Stomach (tissue), 4 donors: ENCODE measurements around the gene FYN.

Experiments
- POLR2A ChIP-seq, 4 donors: fragments of 450-650 bp; IDR thresholded peaks; one replicate each; pipeline ENCODE4 v1.6.1; 2016; ENCODE audit warnings: antibody characterized with exemption in 4 of 4, control low read depth in 2 of 4, mild to moderate bottlenecking in 1 of 4, moderate library complexity in 1 of 4
- POLR2AphosphoS5 ChIP-seq, 3 donors: sonication (generic); formaldehyde crosslinking; IDR thresholded peaks; one replicate each; pipeline ENCODE4 v1.6.1; 2016; ENCODE audit warnings: antibody characterized with exemption in 3 of 3
- TF ChIP-seq, protein P1 (sequence below), 7 experiments: fragments of 450-650 bp in 4 of 7; fragments of 200-600 bp in 3 of 7; sonication (generic) in 3 of 7; IDR thresholded peaks; one replicate each; pipeline ENCODE4 v1.5.1; 2016 to 2019; ENCODE audit warnings: antibody characterized with exemption in 7 of 7, control low read depth in 2 of 7, mild to moderate bottlenecking in 1 of 7

DNA sequence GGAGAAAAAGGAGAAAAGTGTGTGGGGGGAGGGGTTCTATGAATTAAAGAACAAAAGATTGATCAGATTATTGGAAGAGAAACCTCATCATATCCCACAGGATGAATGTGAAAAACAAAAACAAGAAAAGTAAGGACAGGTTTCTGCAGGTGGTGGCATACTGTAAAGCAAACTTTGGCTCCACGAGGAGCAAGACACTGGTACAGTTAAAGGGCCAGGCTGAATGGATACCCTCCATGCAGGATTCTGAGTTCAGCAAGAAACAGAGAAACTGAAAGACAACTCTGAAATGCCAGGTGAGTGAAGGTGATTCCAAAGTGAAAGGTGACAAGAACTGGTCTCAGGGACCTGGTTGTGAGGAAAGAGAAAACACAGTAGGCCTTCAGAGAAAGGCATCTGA, 37.4 kb downstream of the FYN start:
- TF ChIP-seq, protein P1, sequence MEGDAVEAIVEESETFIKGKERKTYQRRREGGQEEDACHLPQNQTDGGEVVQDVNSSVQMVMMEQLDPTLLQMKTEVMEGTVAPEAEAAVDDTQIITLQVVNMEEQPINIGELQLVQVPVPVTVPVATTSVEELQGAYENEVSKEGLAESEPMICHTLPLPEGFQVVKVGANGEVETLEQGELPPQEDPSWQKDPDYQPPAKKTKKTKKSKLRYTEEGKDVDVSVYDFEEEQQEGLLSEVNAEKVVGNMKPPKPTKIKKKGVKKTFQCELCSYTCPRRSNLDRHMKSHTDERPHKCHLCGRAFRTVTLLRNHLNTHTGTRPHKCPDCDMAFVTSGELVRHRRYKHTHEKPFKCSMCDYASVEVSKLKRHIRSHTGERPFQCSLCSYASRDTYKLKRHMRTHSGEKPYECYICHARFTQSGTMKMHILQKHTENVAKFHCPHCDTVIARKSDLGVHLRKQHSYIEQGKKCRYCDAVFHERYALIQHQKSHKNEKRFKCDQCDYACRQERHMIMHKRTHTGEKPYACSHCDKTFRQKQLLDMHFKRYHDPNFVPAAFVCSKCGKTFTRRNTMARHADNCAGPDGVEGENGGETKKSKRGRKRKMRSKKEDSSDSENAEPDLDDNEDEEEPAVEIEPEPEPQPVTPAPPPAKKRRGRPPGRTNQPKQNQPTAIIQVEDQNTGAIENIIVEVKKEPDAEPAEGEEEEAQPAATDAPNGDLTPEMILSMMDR (IDR thresholded peaks at IDR 0.05): no peak
- TF ChIP-seq POLR2A (IDR thresholded peaks at IDR 0.05) (no peak), POLR2AphosphoS5 (IDR thresholded peaks at IDR 0.05) (no peak)
